ENCODE data around the gene MZT2B.
"Not testable (repeated sequence)": the region's sequence is repeated elsewhere in the genome, so short reads cannot be mapped to it uniquely, and the experiment has no call there.

GRCh38 chr2:130137118-130137517 is 44.9 kb upstream of the MZT2B start:
- not testable (repeated sequence) for TF ChIP-seq EZH2 (IDR thresholded peaks at IDR 0.05; ENCODE audit: low read length, missing control alignments); CTCF (conservative IDR thresholded peaks at IDR 0.05 in 1 of 2, IDR thresholded peaks at IDR 0.05 in 1 of 2; ENCODE audit: low read depth in 1 of 2, low read length in 2 of 2)

Measured in fibroblast of lung (primary cell).